WTC11 (cell line): ENCODE measurements around the gene SNX21.

Experiments
- ZNF416 ChIP-seq: fragments of 250-450 bp; sonication (Bioruptor Pico); IDR thresholded peaks from 2 replicates; pipeline ENCODE4 v1.9.0; 2021; ENCODE audit warnings: mild to moderate bottlenecking, inconsistent platforms
- TF ChIP-seq, protein P1 (sequence below): fragments of 200-600 bp; IDR thresholded peaks from 2 replicates; pipeline ENCODE4 v1.8.0; 2022; ENCODE audit warnings: antibody characterized with exemption

DNA sequence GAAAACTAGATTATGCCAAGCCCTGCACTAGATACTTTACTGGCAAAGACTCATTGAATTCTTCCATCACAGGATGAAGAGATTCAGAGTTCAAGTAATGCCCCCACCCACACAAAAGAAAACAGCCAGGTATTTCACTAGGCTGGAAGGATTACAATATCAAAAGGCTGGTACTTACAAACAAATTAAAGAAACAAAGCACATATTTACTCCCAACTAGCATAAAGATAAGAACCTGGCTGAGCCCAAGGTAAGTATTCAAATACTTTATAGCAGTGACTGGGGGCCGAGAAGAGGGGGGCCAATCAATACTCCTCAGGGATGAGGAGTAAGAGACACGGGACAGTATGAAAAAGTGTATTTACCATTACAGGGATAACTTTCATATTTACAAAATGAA, 19.9 kb downstream of the SNX21 start:
- TF ChIP-seq, protein P1, sequence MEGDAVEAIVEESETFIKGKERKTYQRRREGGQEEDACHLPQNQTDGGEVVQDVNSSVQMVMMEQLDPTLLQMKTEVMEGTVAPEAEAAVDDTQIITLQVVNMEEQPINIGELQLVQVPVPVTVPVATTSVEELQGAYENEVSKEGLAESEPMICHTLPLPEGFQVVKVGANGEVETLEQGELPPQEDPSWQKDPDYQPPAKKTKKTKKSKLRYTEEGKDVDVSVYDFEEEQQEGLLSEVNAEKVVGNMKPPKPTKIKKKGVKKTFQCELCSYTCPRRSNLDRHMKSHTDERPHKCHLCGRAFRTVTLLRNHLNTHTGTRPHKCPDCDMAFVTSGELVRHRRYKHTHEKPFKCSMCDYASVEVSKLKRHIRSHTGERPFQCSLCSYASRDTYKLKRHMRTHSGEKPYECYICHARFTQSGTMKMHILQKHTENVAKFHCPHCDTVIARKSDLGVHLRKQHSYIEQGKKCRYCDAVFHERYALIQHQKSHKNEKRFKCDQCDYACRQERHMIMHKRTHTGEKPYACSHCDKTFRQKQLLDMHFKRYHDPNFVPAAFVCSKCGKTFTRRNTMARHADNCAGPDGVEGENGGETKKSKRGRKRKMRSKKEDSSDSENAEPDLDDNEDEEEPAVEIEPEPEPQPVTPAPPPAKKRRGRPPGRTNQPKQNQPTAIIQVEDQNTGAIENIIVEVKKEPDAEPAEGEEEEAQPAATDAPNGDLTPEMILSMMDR = no peak
- no peak for TF ChIP-seq ZNF416 (CRISPR knock-in tag)
